ENCODE results near the gene RAB6A.
"Not testable (repeated sequence)": the region's sequence is repeated elsewhere in the genome, so short reads cannot be mapped to it uniquely, and the experiment has no call there.

RAB6A gene

DNA sequence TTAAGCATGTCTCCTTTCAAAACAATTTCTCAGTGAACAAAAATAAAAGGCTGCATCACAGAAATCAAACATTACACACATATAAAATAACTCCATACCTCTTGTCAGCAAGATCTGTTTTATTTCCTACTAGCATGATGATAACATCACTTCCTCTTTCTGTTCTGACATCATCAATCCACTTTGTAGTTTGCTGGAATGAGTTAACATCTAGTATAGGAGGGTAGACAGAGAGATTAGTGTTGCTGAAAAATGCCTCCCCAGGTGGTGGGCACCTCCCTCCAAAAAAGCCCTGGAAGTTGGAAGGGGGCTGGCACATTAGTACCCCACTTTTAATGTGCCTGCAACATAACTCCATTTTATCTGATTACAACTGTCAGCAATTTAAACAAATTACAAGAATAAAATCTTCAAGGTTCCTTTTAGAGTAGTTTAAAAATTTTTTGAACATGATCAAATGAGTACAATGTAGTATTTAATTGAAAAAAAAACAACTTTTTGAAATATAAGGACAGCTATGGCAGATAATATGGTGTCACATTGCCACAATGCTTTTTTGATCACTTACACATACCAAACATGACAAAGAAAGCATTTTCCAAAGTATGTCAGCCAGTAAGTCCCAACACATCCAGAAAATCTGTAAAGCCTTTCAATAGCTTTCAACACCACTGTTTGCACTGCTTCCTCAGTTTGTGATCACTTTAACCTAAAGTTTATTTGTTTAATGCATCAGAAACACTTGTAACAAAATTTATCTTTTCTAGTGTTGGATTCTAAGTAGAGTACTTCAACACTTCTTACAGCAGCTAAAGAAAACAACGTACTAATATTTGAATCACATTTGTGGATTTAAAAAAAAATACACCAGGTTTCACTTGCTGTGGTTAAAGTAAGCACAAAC lies 44.5 kb downstream of the RAB6A start:
- peak; percentile 4 for DNase-seq (ENCODE audit: low read depth)
- H3K36me3 ChIP-seq (ENCODE audit: control insufficient read depth, insufficient read depth, low read length, severe bottlenecking), result peaks cover 37% of the 10 kb centered on the region
- no peak overlapping the region for H3K4me3 ChIP-seq (ENCODE audit: low read length)
- no peaks in the 10 kb centered on the region for H3K4me1 ChIP-seq (ENCODE audit: control insufficient read depth, insufficient read depth, low read length)
- no peaks in the 10 kb centered on the region for H3K27me3 ChIP-seq (replicated peaks; ENCODE audit: control insufficient read depth, insufficient read depth, low read length)
- no peaks in the 10 kb centered on the region for H3K9me3 ChIP-seq (ENCODE audit: control insufficient read depth, low read length)
- H3K9ac ChIP-seq (ENCODE audit: low read length), result no peak overlapping the region

DNA sequence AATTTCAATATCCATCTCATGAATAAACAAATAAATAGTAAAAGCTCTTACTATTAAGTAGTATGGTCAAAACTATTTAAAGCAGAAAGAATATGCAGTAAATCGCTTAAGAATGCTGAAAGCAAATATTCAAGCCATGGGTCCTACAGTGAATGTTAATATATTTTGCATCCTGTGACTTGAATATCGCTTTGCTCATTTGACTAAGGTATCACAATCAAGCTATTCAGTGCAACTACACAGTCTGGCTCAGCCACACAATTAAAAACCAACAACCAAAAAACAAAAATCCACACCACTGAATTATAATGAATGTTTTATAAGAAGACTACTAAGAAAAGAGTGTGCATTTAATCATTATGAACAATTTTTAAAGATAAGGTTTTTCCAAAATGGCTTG lies 45.3 kb downstream of the RAB6A start:
- Histone ChIP-seq H3K9me3 (ENCODE audit: control insufficient read depth, low read length) (no peaks in the 10 kb centered on the region), H3K36me3 (ENCODE audit: control insufficient read depth, insufficient read depth, low read length, severe bottlenecking) (peaks cover 45% of the 10 kb centered on the region), H3K4me3 (ENCODE audit: low read length) (no peak overlapping the region), H3K27me3 (replicated peaks; ENCODE audit: control insufficient read depth, insufficient read depth, low read length) (no peaks in the 10 kb centered on the region), H3K9ac (ENCODE audit: low read length) (no peak overlapping the region), H3K4me1 (ENCODE audit: control insufficient read depth, insufficient read depth, low read length) (no peaks in the 10 kb centered on the region)
- no peak for DNase-seq (ENCODE audit: low read depth)

DNA sequence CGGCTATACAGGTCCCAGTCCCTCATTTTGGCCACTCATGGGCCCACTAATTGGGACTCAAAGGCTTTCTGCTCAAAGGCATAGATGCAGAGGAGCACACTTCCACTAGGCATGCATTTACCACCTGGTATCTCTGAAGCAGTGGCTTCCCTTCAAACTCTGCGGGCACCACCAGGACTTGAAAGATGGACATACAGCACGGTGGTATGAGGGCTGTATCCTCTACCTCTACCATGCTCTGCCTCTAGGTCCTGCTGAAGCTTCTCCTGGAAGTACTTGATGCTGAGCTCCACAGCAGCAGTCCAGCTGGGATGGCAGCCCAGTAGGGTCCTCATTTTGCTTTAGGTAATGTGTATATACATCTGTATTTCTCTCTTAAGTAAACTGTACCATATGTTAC lies 49.9 kb downstream of the RAB6A start:
- Histone ChIP-seq H3K36me3 (ENCODE audit: control insufficient read depth, insufficient read depth, low read length, severe bottlenecking) (peaks cover 35% of the 10 kb centered on the region), H3K9me3 (ENCODE audit: control insufficient read depth, low read length) (no peaks in the 10 kb centered on the region), H3K4me3 (ENCODE audit: low read length) (no peak overlapping the region), H3K27me3 (replicated peaks; ENCODE audit: control insufficient read depth, insufficient read depth, low read length) (no peaks in the 10 kb centered on the region), H3K9ac (ENCODE audit: low read length) (no peak overlapping the region), H3K4me1 (ENCODE audit: control insufficient read depth, insufficient read depth, low read length) (no peaks in the 10 kb centered on the region)
- DNase-seq (ENCODE audit: low read depth), result no peak

DNA sequence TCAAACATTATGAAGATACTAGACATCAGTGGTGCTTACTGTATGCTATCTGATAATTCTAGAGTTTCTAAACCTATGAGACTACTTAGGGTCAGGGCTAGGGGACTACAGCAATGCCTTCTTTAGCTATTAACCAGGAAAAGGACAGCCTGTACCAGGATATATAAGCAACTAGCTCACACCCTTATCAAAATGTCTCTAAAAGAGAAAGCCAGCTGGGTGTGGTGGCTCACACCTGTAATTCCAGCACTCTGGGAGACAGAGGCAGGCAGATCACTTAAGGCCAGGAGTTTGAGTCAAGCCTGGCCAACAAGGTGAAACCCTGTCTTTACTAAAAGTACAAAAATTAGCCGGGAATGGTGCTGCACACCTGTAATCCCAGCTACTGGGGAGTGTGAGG lies 55.8 kb downstream of the RAB6A start:
- no peak for DNase-seq (ENCODE audit: low read depth)
- Histone ChIP-seq H3K9me3 (ENCODE audit: control insufficient read depth, low read length) (no peaks in the 10 kb centered on the region), H3K36me3 (ENCODE audit: control insufficient read depth, insufficient read depth, low read length, severe bottlenecking) (peaks cover 58% of the 10 kb centered on the region), H3K27me3 (replicated peaks; ENCODE audit: control insufficient read depth, insufficient read depth, low read length) (no peaks in the 10 kb centered on the region), H3K9ac (ENCODE audit: low read length) (no peak overlapping the region), H3K4me3 (ENCODE audit: low read length) (no peak overlapping the region), H3K4me1 (ENCODE audit: control insufficient read depth, insufficient read depth, low read length) (no peaks in the 10 kb centered on the region)

DNA sequence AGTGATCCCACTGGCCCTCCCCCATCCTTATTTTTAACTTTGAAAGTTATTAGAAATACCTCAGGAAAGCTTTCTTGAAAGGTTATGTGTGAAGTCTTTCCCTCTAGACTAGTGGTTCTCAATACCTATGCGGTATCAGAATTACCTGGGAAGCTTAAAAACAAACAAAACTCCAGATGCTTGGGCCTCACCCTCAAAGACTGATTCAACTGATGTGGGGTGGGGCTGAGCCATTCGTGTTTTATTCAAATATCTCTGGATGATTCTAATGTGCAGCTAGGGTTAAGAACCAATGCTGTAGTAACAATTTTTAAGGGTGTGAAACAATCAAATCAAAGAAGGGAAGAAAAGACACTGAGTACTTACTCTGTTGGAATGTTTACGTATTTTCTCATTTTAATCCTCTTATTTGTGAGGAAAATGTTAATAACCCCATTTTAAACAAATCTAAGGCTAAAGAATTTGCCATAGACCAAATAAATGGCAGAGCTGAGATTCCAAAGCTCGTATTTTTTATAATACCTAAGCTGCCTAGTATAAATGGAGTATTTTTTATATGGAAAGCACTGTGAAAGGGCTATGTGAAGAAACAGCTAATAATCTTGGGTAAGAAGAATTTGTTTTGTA lies 66.9 kb downstream of the RAB6A start:
- H3K9me3 ChIP-seq (ENCODE audit: control insufficient read depth, low read length), result no peaks in the 10 kb centered on the region
- H3K36me3 ChIP-seq (ENCODE audit: control insufficient read depth, insufficient read depth, low read length, severe bottlenecking), result peaks cover 33% of the 10 kb centered on the region
- DNase-seq (ENCODE audit: low read depth), result no peak
- no peak overlapping the region for H3K9ac ChIP-seq (ENCODE audit: low read length)
- no peaks in the 10 kb centered on the region for H3K4me1 ChIP-seq (ENCODE audit: control insufficient read depth, insufficient read depth, low read length)
- H3K4me3 ChIP-seq (ENCODE audit: low read length), result no peak overlapping the region
- H3K27me3 ChIP-seq (replicated peaks; ENCODE audit: control insufficient read depth, insufficient read depth, low read length), result no peaks in the 10 kb centered on the region

DNA sequence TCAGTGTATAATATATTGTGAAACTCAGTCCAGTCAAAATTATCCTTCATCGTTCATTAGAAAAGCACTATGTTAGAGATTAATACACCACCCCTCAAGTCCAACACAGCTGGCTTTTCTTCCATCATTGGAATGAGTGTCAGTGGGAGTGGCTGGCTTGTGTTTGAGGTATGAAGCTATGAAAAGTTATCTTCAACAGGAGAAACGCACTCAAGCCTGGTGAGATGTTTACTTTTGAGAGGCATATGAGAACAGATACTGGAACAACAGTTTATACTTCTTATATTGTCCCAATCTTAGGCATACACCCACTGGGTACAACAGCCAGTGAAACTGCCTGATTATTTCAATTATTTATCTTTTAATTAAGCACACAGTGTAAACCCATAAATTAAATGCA lies 80.2 kb downstream of the RAB6A start:
- no peak for DNase-seq (ENCODE audit: low read depth)
- H3K9ac ChIP-seq (ENCODE audit: low read length), result no peak overlapping the region
- no peaks in the 10 kb centered on the region for H3K27me3 ChIP-seq (replicated peaks; ENCODE audit: control insufficient read depth, insufficient read depth, low read length)
- H3K4me3 ChIP-seq (ENCODE audit: low read length), result no peak overlapping the region
- peaks cover 66% of the 10 kb centered on the region for H3K36me3 ChIP-seq (ENCODE audit: control insufficient read depth, insufficient read depth, low read length, severe bottlenecking)
- H3K4me1 ChIP-seq (ENCODE audit: control insufficient read depth, insufficient read depth, low read length), result no peaks in the 10 kb centered on the region
- H3K9me3 ChIP-seq (ENCODE audit: control insufficient read depth, low read length), result no peaks in the 10 kb centered on the region

DNA sequence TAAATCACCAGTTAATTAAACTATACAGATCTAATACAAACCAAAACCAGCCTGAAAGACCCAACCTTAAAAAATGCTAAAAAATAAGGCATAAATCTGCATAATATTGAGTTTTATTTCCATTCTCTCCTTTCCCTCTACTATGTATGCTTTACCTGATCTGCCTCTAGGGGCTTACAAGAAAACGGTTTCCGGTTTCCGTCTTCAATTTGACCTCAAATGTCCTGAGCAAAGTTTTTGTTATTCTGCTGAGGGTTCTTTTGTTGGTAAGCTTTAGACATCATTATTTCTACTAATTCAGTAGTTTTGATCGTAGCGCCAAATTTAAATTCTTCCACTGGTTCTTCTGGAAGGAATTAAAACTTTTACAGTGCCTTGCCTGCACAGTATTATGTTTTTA lies 84.3 kb downstream of the RAB6A start:
- H3K4me1 ChIP-seq (ENCODE audit: control insufficient read depth, insufficient read depth, low read length); H3K9me3 ChIP-seq (ENCODE audit: control insufficient read depth, low read length); H3K9ac ChIP-seq (ENCODE audit: low read length); H3K4me3 ChIP-seq (ENCODE audit: low read length); DNase-seq (ENCODE audit: low read depth); H3K27me3 ChIP-seq (replicated peaks; ENCODE audit: control insufficient read depth, insufficient read depth, low read length): not testable (repeated sequence)
- peaks cover 52% of the 10 kb centered on the region for H3K36me3 ChIP-seq (ENCODE audit: control insufficient read depth, insufficient read depth, low read length, severe bottlenecking)

DNA sequence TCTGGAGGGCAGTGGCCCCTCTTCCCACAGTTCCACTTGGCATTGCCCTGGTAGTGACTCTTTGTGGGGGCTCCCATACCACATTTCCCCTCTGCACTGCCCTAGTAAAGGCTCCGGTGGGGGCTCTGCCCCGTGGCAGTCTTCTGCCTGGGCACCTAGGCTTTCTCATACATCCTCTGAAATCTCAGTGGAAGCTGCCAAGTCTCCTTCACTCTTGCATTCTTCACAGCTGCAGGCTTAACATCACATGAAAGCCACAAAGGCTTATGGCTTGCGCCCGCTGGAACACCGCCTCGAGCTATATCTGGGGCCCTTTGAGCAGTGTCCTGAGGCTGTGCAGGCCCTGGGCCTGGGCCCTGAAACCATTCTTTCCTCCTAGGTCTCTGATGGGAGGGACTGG lies 89.2 kb downstream of the RAB6A start:
- DNase-seq (ENCODE audit: low read depth), result no peak
- Histone ChIP-seq H3K9me3 (ENCODE audit: control insufficient read depth, low read length) (no peaks in the 10 kb centered on the region), H3K36me3 (ENCODE audit: control insufficient read depth, insufficient read depth, low read length, severe bottlenecking) (peaks cover 12% of the 10 kb centered on the region), H3K9ac (ENCODE audit: low read length) (no peak overlapping the region), H3K27me3 (replicated peaks; ENCODE audit: control insufficient read depth, insufficient read depth, low read length) (no peaks in the 10 kb centered on the region), H3K4me3 (ENCODE audit: low read length) (no peak overlapping the region), H3K4me1 (ENCODE audit: control insufficient read depth, insufficient read depth, low read length) (no peaks in the 10 kb centered on the region)

DNA sequence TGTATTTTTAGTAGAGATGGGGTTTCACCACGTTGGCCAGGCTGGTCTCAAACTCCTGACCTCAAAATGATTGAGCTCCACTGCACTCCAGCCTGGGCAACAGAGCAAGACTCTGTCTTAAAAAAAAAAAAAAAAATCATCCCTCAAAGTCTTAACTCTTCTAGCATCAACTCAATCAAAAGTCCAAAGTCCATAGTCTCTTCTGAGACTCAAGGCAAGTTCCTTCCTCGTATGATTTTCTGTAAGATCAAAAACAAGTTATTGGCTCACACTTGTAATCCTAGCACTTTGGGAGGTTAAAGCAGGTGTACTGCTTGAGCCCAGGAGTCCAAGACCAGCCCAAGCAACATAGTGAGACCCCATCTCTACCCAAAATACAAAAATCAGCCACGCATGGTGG lies 90.1 kb downstream of the RAB6A start:
- Histone ChIP-seq H3K9me3 (ENCODE audit: control insufficient read depth, low read length) (no peaks in the 10 kb centered on the region), H3K36me3 (ENCODE audit: control insufficient read depth, insufficient read depth, low read length, severe bottlenecking) (peaks cover 8% of the 10 kb centered on the region), H3K4me3 (ENCODE audit: low read length) (no peak overlapping the region), H3K27me3 (replicated peaks; ENCODE audit: control insufficient read depth, insufficient read depth, low read length) (no peaks in the 10 kb centered on the region), H3K4me1 (ENCODE audit: control insufficient read depth, insufficient read depth, low read length) (no peaks in the 10 kb centered on the region), H3K9ac (ENCODE audit: low read length) (no peak overlapping the region)
- DNase-seq (ENCODE audit: low read depth), result no peak

DNA sequence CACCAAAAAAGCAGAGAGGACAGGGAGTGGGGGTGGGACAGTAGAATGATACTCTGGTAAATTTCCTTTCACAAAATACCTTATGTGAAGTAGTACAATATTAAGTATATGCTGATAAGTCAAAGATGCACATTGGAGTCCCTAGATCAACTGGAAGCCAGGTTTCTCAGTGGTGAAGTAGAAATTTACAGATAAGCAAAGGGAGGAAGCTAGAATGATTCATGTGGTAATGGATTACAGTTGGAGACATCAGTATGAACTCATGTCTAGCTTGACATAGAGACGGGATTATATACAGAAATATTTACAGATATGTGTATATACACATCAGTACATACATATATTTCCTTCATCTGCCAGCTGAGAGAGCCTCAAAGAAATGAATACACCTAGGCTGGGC lies 93.0 kb downstream of the RAB6A start:
- H3K4me3 ChIP-seq (ENCODE audit: low read length), result no peak overlapping the region
- H3K9ac ChIP-seq (ENCODE audit: low read length), result no peak overlapping the region
- H3K27me3 ChIP-seq (replicated peaks; ENCODE audit: control insufficient read depth, insufficient read depth, low read length), result no peaks in the 10 kb centered on the region
- H3K9me3 ChIP-seq (ENCODE audit: control insufficient read depth, low read length), result no peaks in the 10 kb centered on the region
- DNase-seq (ENCODE audit: low read depth), result no peak
- H3K36me3 ChIP-seq (ENCODE audit: control insufficient read depth, insufficient read depth, low read length, severe bottlenecking), result no peaks in the 10 kb centered on the region
- H3K4me1 ChIP-seq (ENCODE audit: control insufficient read depth, insufficient read depth, low read length), result peaks cover 17% of the 10 kb centered on the region

DNA sequence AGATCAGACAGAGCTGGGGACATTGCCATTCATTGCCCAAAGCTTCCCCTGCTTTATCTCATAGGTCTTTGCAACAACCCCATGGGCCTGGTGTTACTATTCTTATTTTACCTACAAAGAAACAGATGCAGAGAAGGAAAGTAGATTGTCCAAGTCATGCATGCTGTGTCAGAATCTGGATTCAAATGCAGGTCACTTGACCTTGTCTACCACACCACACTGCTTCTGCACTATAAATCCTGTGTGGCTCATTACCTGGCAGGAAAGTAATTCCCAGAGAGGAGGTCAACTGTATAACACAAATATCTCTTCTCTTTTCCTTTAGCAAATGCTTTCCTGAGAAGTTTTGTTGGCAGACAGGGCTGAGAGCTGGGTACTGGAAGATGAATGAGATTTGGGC lies 96.0 kb downstream of the RAB6A start:
- Histone ChIP-seq H3K4me3 (ENCODE audit: low read length) (no peak overlapping the region), H3K4me1 (ENCODE audit: control insufficient read depth, insufficient read depth, low read length) (peaks cover 32% of the 10 kb centered on the region), H3K36me3 (ENCODE audit: control insufficient read depth, insufficient read depth, low read length, severe bottlenecking) (no peaks in the 10 kb centered on the region), H3K9me3 (ENCODE audit: control insufficient read depth, low read length) (no peaks in the 10 kb centered on the region), H3K27me3 (replicated peaks; ENCODE audit: control insufficient read depth, insufficient read depth, low read length) (no peaks in the 10 kb centered on the region), H3K9ac (ENCODE audit: low read length) (no peak overlapping the region)
- no peak for DNase-seq (ENCODE audit: low read depth)
